Thoracic aorta (tissue), 2 donors: ENCODE results near the gene TNIP1. TPM values are rescaled to one million over a fixed set of nuclear protein-coding genes. Genes with fewer than 3 reads are reported as not detected.

Experiments used
- ATAC-seq: fragments of 150-250 bp; one replicate; pipeline ENCODE4 v1.8.0; 2017; ENCODE audit warnings: low read depth; ENCODE audit not compliant: insufficient number of reproducible peaks, low FRiP score
- DNase-seq: peaks from one replicate; pipeline ENCODE4 v3.0.0-alpha.2; 2020; ENCODE audit warnings: low spot score
- H3K27ac ChIP-seq, 2 donors: fragments of 200-600 bp; sonication (generic); 1 replicate in 1 of 2; 2 replicates in 1 of 2; pipeline ENCODE4 v1.5.1; 2016; ENCODE audit warnings: mild to moderate bottlenecking in 2 of 2, moderate library complexity in 2 of 2
- H3K27me3 ChIP-seq: fragments of 200-600 bp; sonication (generic); replicated peaks from 2 replicates; pipeline ENCODE4 v1.6.0; 2016; ENCODE audit warnings: mild to moderate bottlenecking; ENCODE audit not compliant: insufficient read depth
- H3K36me3 ChIP-seq: fragments of 200-600 bp; sonication (generic); one replicate; pipeline ENCODE4 v1.5.1; 2016
- H3K4me1 ChIP-seq, 2 donors: fragments of 200-600 bp; sonication (generic); 1 replicate in 1 of 2; 2 replicates in 1 of 2; pipeline versions ENCODE4 v1.5.1 to v1.6.0; 2016; ENCODE audit warnings: low read depth in 2 of 2, mild to moderate bottlenecking in 1 of 2; ENCODE audit not compliant: control insufficient read depth in 1 of 2
- H3K4me3 ChIP-seq: fragments of 200-600 bp; sonication (generic); 2 replicates; pipeline ENCODE4 v1.5.1; 2016; ENCODE audit warnings: mild to moderate bottlenecking
- H3K9me3 ChIP-seq: fragments of 200-600 bp; sonication (generic); 2 replicates; pipeline ENCODE4 v1.5.1; 2016
- total RNA-seq, 2 donors: library from RNA; depleted of rRNA; stranded (reverse); fragments of >200 nt; gene quantifications; one replicate each; pipeline versions ENCODE4 v1.1.0 to v1.2.3, GENCODE V29; 2016
- TF ChIP-seq, protein P1 (sequence below): fragments of 200-600 bp; sonication (generic); IDR thresholded peaks from one replicate; pipeline ENCODE4 v1.5.1; 2019; ENCODE audit warnings: antibody characterized with exemption

TNIP1 gene
- total RNA-seq, 2 donors from 2014 or later = 77.4 to 103 TPM

DNA sequence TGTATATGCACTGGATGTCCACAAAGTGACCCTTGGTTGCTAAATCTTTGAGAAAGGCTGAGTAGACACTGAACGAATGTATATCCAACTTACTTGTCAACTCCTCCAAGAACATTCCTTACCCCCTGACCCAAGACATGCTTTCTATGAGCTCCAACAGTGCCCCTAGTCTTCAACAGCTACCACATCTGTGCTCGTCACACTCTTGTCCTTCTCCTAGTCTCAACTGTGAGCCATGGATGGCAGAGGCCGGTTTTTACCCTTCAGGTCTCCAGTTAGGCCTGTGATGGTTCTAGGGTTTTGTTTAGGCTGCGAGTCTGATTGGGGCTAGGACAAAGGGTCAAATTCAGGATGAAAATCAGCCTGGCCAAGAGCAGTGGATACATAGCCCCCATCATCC, 79.4 kb downstream of the TNIP1 start:
- Histone ChIP-seq H3K4me1 (peaks cover 7 to 39% of the 10 kb centered on the region in 2 donors), H3K27ac (no peak overlapping the region)

DNA sequence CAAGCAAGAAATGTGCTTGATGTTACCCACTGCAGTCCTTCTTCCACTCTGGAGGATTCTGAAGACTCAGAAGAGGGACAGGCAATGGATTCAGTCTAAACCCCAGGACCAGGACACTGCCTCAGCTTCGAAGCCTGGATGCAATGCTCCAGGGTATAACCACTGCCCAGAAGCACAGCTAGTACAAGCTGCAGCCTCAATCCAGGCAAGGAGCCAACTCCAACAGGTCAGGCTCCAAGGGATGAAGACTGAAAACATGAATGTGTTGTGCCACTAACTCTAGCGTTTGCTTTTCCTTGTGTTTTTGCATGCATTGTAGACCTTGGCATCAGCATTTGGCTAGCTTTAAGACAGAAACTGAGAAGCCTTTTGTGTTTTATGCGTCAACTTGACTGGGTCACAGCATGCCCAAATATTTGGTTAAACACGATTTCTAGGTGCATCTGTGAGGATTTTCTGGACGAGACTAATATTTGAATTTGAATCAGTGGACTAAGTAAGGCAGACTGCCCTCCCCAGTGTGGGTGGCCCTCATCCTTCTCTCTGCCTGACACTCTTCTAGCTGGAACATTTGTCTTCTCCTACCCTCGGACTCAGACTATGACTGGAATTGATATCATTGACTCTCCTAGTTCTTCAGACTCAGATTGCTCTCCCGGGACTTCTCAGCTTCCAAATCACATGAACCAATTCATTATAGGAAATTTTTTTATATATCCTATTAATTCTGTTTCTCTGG, 81.0 kb downstream of the TNIP1 start:
- Histone ChIP-seq H3K36me3 (no peaks in the 10 kb centered on the region), H3K4me3 (peak overlapping the region; percentile 17), H3K27ac (peak overlapping the region in 1 of 2 donors; percentile 30), H3K27me3 (no peaks in the 10 kb centered on the region), H3K9me3 (no peaks in the 10 kb centered on the region), H3K4me1 (peaks cover 0 to 24% of the 10 kb centered on the region in 2 donors)
- ATAC-seq = peak; percentile 35
- TF ChIP-seq, protein P1, sequence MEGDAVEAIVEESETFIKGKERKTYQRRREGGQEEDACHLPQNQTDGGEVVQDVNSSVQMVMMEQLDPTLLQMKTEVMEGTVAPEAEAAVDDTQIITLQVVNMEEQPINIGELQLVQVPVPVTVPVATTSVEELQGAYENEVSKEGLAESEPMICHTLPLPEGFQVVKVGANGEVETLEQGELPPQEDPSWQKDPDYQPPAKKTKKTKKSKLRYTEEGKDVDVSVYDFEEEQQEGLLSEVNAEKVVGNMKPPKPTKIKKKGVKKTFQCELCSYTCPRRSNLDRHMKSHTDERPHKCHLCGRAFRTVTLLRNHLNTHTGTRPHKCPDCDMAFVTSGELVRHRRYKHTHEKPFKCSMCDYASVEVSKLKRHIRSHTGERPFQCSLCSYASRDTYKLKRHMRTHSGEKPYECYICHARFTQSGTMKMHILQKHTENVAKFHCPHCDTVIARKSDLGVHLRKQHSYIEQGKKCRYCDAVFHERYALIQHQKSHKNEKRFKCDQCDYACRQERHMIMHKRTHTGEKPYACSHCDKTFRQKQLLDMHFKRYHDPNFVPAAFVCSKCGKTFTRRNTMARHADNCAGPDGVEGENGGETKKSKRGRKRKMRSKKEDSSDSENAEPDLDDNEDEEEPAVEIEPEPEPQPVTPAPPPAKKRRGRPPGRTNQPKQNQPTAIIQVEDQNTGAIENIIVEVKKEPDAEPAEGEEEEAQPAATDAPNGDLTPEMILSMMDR = no peak
- DNase-seq = no peak

More for the DNA sequence above, 79.4 kb downstream of the TNIP1 start:
- TF ChIP-seq, protein P1 = no peak
- Histone ChIP-seq H3K9me3 (no peaks in the 10 kb centered on the region), H3K27me3 (no peaks in the 10 kb centered on the region), H3K4me3 (no peak overlapping the region), H3K36me3 (no peaks in the 10 kb centered on the region)
- DNase-seq = no peak
- no peak for ATAC-seq

DNA sequence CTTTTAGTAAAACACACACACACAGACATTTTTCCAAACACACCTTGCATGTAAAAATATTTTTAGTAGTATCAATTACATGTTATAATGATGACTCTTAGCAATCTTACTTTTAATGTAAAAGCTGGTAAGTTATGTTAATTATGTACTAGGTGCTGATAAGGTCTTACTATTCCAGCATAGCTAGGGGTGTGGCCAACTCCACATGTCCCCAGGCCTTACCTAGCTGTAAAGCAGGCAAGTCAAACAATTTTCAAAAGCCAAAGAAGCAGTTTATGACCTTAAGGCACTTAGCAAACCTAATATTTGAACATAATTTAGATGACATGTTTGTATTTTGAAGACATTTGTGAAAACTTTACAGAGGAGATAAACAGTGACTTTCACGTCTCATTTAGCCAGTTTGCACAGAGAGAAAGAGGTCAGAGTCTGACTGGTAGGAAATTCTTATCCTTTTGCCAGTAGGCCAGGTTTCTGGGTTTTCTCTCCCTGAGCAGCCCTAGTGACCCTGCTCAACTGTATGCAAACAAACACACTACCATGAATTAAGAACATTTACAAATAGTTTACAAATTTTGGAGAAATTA, 86.9 kb downstream of the TNIP1 start:
- no peak for ATAC-seq
- Histone ChIP-seq H3K4me3 (no peak overlapping the region), H3K36me3 (no peaks in the 10 kb centered on the region), H3K27me3 (no peaks in the 10 kb centered on the region), H3K27ac (no peak overlapping the region), H3K9me3 (no peaks in the 10 kb centered on the region), H3K4me1 (no peaks in the 10 kb centered on the region)
- DNase-seq = no peak
- TF ChIP-seq, protein P1 = no peak

DNA sequence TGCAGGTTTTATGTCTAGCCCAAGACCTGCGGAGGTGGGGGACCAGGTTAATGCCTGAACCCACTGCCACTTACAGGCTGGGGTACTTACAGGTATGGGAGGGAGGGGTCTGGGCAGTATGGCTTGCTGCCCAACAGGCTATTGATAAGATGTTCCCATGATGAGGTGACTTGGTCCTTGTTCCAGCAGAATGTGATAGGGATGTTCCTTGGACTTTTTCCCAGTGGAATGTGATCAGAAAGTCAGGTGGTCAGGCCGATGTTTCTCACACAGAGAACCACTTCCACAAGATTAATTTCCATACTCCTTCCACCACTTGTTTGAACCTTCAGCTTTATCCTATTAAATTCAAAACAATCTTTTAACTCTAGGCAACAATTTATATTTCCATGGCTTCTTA, 87.4 kb downstream of the TNIP1 start:
- Histone ChIP-seq H3K27ac (no peak overlapping the region), H3K36me3 (no peaks in the 10 kb centered on the region), H3K4me3 (no peak overlapping the region), H3K9me3 (no peaks in the 10 kb centered on the region), H3K27me3 (no peaks in the 10 kb centered on the region), H3K4me1 (no peaks in the 10 kb centered on the region)
- ATAC-seq = no peak
- DNase-seq = no peak
- TF ChIP-seq, protein P1 = no peak

DNA sequence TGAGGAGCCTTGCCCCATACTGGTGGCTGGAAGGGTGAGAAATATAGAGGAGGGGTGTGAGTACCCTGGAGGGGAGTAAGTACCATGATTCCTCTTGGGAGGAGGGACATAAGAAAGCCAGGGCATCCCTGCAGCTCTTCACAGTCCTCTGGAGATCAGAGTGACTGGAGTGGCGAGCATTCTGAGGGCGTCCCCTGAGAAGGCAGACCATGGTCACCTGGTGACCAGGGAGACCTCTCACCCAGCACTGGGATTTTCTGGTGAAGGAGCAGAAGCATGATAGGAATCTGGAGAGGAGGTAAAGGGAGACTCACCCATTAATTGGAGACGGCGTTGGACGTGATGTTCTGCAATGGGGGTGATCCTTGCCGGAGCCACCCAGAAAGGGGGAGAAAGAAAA, 88.1 kb downstream of the TNIP1 start:
- TF ChIP-seq, protein P1 = no peak
- H3K27me3 ChIP-seq = no peaks in the 10 kb centered on the region
- ATAC-seq = no peak
- H3K9me3 ChIP-seq = no peaks in the 10 kb centered on the region
- no peaks in the 10 kb centered on the region for H3K4me1 ChIP-seq
- no peak overlapping the region for H3K27ac ChIP-seq
- no peak overlapping the region for H3K4me3 ChIP-seq
- DNase-seq = no peak
- no peaks in the 10 kb centered on the region for H3K36me3 ChIP-seq
